Muscle of back (tissue), 11 donors: ENCODE measurements around the gene STK32B. TPM values are rescaled to one million over a fixed set of nuclear protein-coding genes. Genes with fewer than 3 reads are reported as not detected.
A peak's percentile ranks its signal among the peaks of the same experiment; 100 is the strongest.

Experiments used
- DNase-seq, 3 donors: peaks; one replicate each; pipeline versions ENCODE4 v3.0.0 to v3.0.0-alpha.2; 2013
- polyA plus RNA-seq, 10 donors: library from polyadenylated mRNA; unstranded; fragments of 120-200 nt; gene quantifications; one replicate each; pipeline ENCODE4 v1.2.1, GENCODE V29; 2013; ENCODE audit not compliant: insufficient read length in 10 of 10

Gene STK32B
- polyA plus RNA-seq, 10 donors = 5.6 to 13.3 (median 7.3) TPM

DNA sequence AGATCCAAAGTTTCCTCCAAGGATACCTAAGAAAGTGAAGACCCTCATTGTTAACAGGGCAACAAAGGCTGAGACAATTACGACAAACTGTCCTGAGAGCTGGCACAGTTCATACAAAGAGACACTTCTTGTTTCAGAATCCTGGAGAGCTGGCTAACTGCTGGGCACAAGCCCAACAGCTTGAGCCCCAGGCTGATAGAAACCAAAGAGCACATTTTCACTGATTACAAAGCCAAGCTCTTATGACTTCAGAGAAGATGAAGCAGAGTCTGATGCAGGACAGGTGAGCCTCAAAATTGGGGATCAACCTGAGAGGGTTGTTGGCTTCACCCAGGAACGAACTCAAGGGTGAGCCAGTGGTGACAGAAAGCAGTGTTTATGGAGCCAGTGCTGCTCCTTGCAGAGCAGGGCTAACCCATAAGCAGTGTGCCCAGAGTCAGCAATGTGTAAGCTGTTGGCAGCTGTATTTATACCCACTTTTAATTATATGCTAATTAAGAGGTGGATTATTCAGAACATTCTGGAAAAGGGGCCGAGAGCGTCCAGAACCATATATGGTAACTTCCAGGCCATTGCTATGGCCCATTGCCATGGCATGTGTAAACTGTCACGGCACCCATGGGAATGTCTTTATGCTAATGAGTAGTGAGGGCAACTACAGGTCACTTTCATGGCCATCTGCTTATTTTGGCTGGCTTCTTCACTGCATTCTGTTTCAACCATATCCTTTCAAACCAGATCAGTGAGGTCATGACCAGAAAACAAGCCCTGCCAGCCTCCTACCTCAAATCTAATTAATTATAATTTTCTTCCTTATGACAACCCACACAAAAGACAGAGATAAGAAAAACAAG is 473.4 kb downstream of the STK32B start:
- DNase-seq = peak; percentile 59 to 76 (median 67)

DNA sequence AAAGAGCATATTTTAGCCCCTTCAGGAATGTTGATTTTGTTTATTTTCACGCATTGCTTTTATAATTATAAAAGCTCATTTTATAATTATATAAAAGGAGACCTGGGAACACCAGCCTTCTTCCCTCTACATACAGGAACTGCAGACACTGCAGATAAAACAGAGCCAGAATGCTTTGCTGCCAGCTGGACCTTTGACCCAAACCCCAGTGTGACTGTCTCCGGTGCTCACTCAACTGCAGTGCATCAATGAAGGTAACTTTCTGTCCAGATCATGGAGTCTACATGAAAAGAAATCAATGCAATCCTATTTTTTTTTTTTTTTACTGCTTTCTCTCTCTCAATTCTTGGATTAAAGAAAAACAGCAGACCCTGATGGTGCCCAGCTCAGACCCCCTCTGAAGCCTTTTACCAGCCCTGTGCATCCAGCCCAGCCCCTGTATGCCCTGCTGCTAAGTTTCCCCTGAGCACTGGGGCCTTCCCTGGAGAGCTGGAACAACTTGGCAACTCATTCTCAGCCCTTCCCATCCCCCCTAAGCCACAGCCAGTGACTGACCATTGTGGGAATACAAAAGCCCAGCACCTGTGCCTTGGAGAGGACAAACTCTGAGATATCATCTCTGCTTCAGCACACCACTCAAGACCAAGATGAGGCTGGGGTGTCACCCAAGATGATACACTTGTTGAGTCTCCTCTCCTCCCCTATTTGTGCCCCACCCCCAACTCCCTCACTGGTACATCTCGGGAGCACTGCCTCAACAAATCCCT is 475.0 kb downstream of the STK32B start:
- peak in 1 of 3 donors; percentile 6 for DNase-seq

- DNase-seq = no peak
Measured at GRCh38 chr4:5527211-5527610, 475.9 kb downstream of the STK32B start.

DNA sequence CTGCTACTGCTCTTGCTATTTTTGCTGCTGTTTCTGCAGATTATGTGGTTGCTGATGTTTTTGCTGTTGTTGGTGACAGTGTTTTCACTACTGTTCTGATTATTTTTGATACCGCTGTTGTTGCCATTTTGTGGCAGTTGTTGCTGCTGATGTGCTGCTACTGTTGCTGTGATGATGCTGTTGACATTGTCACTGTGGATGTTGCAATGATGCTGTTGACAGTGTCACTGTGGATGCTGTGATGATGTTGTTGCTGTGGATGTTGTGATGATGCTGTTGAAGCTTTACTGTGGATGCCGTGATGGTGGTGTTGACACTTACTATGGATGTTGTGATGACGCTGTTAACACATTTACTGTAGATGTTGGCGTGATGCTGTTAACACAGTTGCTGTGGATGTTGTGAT is 476.8 kb downstream of the STK32B start:
- no peak for DNase-seq

GRCh38 chr4:5532100-5532499 is 480.8 kb downstream of the STK32B start:
- no peak for DNase-seq

GRCh38 chr4:5539584-5539983 is 488.3 kb downstream of the STK32B start:
- no peak for DNase-seq

GRCh38 chr4:5541169-5541568 is 489.9 kb downstream of the STK32B start:
- DNase-seq = no peak

GRCh38 chr4:5543681-5544080 is 492.4 kb downstream of the STK32B start:
- DNase-seq = no peak

DNA sequence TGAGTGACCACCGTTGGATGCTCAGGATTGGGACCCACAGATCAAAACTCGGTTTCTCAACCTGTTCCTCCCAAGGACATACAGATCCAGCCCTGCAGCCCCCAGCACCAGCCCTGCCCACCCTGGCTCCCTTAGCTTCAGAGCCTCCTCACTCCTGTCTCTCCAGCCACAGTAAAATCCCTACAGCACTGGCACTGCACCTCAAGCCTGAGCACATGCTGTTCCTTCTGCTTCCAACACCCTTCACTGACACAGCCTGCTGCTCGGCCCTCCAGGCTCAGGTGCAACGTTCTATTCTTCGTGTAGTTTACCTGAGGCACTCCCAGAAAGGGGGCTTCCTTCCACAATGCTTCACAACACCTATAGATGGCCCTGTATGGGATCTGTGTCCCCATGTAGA is 493.5 kb downstream of the STK32B start:
- no peak for DNase-seq

GRCh38 chr4:5545271-5545670 is 494.0 kb downstream of the STK32B start:
- no peak for DNase-seq

GRCh38 chr4:5547651-5548249 is 496.5 kb downstream of the STK32B start:
- DNase-seq = no peak

Other genes with a start within 250 kb of the STK32B start
- gene MSX1, start 191.8 kb upstream of the STK32B start, polyA plus RNA-seq = 1 to 10 TPM; 1.5 to 2.5 (median 1.8) TPM
- 10 to 100 TPM in 1 of 10 donors, 1 to 10 TPM in 9; 4.7 to 23.8 (median 7.7) TPM for gene CYTL1, start 32.0 kb upstream of the STK32B start, polyA plus RNA-seq